ENCODE measurements around the gene RAB27A.
A peak's percentile ranks its signal among the peaks of the same experiment; 100 is the strongest.

- TF ChIP-seq CTCF (IDR thresholded peaks at IDR 0.05; ENCODE audit: low read depth, low read length, poor library complexity, severe bottlenecking) (peak; percentile 60), EZH2phosphoT487 (IDR thresholded peaks at IDR 0.05; ENCODE audit: borderline replicate concordance, low read length) (no peak)
Observed at GRCh38 chr15:55196458-55197361, 92.9 kb downstream of the RAB27A start, which contains the start of gene RSL24D1.
